T-helper 17 cell (primary cell): Measurements from ENCODE around the gene CPN2. TPM values are rescaled to one million over a fixed set of nuclear protein-coding genes. Genes with fewer than 3 reads are reported as not detected.

ENCODE experiments used
- ATAC-seq: fragments of 150-1000 bp; cut with Tn5 transposase; 2 replicates; pipeline ENCODE4 v1.10.0; 2021; ENCODE audit warnings: mild to moderate bottlenecking, moderate library complexity
- DNase-seq, 3 donors: peaks; one replicate each; pipeline versions ENCODE4 v3.0.0 to v3.0.0-alpha.2; 2020 to 2021
- H3K9me3 ChIP-seq: one replicate; pipeline ENCODE4 v1.7.0; 2013; ENCODE audit warnings: low read length, mild to moderate bottlenecking; ENCODE audit not compliant: control insufficient read depth, poor library complexity, severe bottlenecking
- H3K27ac Mint-ChIP-seq: one replicate; pipeline ENCODE4 v1.8.0; 2022; ENCODE audit warnings: mild to moderate bottlenecking, moderate library complexity, mixed read lengths
- H3K27me3 Mint-ChIP-seq: one replicate; pipeline ENCODE4 v1.8.0; 2022; ENCODE audit warnings: mixed read lengths
- H3K36me3 Mint-ChIP-seq: one replicate; pipeline ENCODE4 v1.8.0; 2022; ENCODE audit warnings: low read depth, mixed read lengths
- H3K4me1 Mint-ChIP-seq: one replicate; pipeline ENCODE4 v1.8.0; 2022; ENCODE audit warnings: mild to moderate bottlenecking, mixed read lengths
- H3K4me3 Mint-ChIP-seq: one replicate; pipeline ENCODE4 v1.8.0; 2022; ENCODE audit warnings: mild to moderate bottlenecking, moderate library complexity, mixed read lengths
- total RNA-seq, 4 donors: library from RNA in 2 of 4; stranded (reverse) in 2 of 4; gene quantifications; one replicate each; pipeline ENCODE4 v1.2.3 and lab custom pipeline; 2022 to 2026

The CPN2 gene
- total RNA-seq, 2 donors from 2014 or later, result not detected

- no peak for ATAC-seq
- Mint-ChIP-seq H3K4me3 (no peak overlapping the region), H3K4me1 (peaks cover 4% of the 10 kb centered on the region), H3K36me3 (no peaks in the 10 kb centered on the region), H3K27ac (no peak overlapping the region), H3K27me3 (peaks cover 10% of the 10 kb centered on the region)
- no peaks in the 10 kb centered on the region for H3K9me3 ChIP-seq
- DNase-seq, result no peak
Observed at GRCh38 chr3:194387276-194387675, 36.1 kb upstream of the CPN2 start.

- no peak overlapping the region for H3K27ac Mint-ChIP-seq
- H3K27me3 Mint-ChIP-seq, result peaks cover 10% of the 10 kb centered on the region
- H3K36me3 Mint-ChIP-seq, result no peaks in the 10 kb centered on the region
- H3K4me3 Mint-ChIP-seq, result no peak overlapping the region
- ATAC-seq (no peak), DNase-seq (no peak)
- no peaks in the 10 kb centered on the region for H3K9me3 ChIP-seq
- H3K4me1 Mint-ChIP-seq, result peaks cover 4% of the 10 kb centered on the region
Observed at GRCh38 chr3:194386648-194387047, 35.5 kb upstream of the CPN2 start.

GRCh38 chr3:194386066-194386465 lies 34.9 kb upstream of the CPN2 start:
- no peaks in the 10 kb centered on the region for H3K9me3 ChIP-seq
- Mint-ChIP-seq H3K4me3 (no peak overlapping the region), H3K4me1 (peaks cover 4% of the 10 kb centered on the region), H3K36me3 (no peaks in the 10 kb centered on the region), H3K27ac (no peak overlapping the region), H3K27me3 (peaks cover 10% of the 10 kb centered on the region)
- ATAC-seq, result no peak
- no peak for DNase-seq

- H3K4me3 Mint-ChIP-seq, result no peak overlapping the region
- ATAC-seq (no peak), DNase-seq (no peak)
- H3K4me1 Mint-ChIP-seq, result peaks cover 4% of the 10 kb centered on the region
- H3K27ac Mint-ChIP-seq, result no peak overlapping the region
- peaks cover 18% of the 10 kb centered on the region for H3K27me3 Mint-ChIP-seq
- no peaks in the 10 kb centered on the region for H3K9me3 ChIP-seq
- H3K36me3 Mint-ChIP-seq, result no peaks in the 10 kb centered on the region
Observed at GRCh38 chr3:194384569-194385001, 33.5 kb upstream of the CPN2 start.

GRCh38 chr3:194384156-194384555 lies 33.0 kb upstream of the CPN2 start:
- peaks cover 18% of the 10 kb centered on the region for H3K27me3 Mint-ChIP-seq
- no peak for DNase-seq
- H3K36me3 Mint-ChIP-seq, result no peaks in the 10 kb centered on the region
- H3K4me1 Mint-ChIP-seq, result peaks cover 4% of the 10 kb centered on the region
- H3K9me3 ChIP-seq, result no peaks in the 10 kb centered on the region
- no peak overlapping the region for H3K4me3 Mint-ChIP-seq
- H3K27ac Mint-ChIP-seq, result no peak overlapping the region
- no peak for ATAC-seq

- H3K4me3 Mint-ChIP-seq, result no peak overlapping the region
- ATAC-seq (no peak), DNase-seq (no peak)
- H3K4me1 Mint-ChIP-seq, result peaks cover 4% of the 10 kb centered on the region
- no peaks in the 10 kb centered on the region for H3K9me3 ChIP-seq
- no peak overlapping the region for H3K27ac Mint-ChIP-seq
- peaks cover 22% of the 10 kb centered on the region for H3K27me3 Mint-ChIP-seq
- H3K36me3 Mint-ChIP-seq, result peaks cover 2% of the 10 kb centered on the region
Observed at GRCh38 chr3:194383276-194383940, 32.3 kb upstream of the CPN2 start.

- H3K27ac Mint-ChIP-seq, result no peak overlapping the region
- no peaks in the 10 kb centered on the region for H3K9me3 ChIP-seq
- H3K4me3 Mint-ChIP-seq, result no peak overlapping the region
- peaks cover 25% of the 10 kb centered on the region for H3K27me3 Mint-ChIP-seq
- H3K36me3 Mint-ChIP-seq, result peaks cover 2% of the 10 kb centered on the region
- H3K4me1 Mint-ChIP-seq, result peaks cover 4% of the 10 kb centered on the region
- no peak for DNase-seq
- ATAC-seq, result no peak
Observed at GRCh38 chr3:194382892-194383223, 31.7 kb upstream of the CPN2 start.

- no peaks in the 10 kb centered on the region for H3K9me3 ChIP-seq
- DNase-seq, result no peak
- no peak for ATAC-seq
- H3K27me3 Mint-ChIP-seq, result peaks cover 25% of the 10 kb centered on the region
- no peak overlapping the region for H3K4me3 Mint-ChIP-seq
- H3K4me1 Mint-ChIP-seq, result peaks cover 4% of the 10 kb centered on the region
- peaks cover 2% of the 10 kb centered on the region for H3K36me3 Mint-ChIP-seq
- no peak overlapping the region for H3K27ac Mint-ChIP-seq
Observed at GRCh38 chr3:194382196-194382891, 31.2 kb upstream of the CPN2 start.

- Mint-ChIP-seq H3K27ac (no peak overlapping the region), H3K36me3 (peaks cover 2% of the 10 kb centered on the region)
- no peak for ATAC-seq
Observed at GRCh38 chr3:194381460-194381875, 30.3 kb upstream of the CPN2 start.

GRCh38 chr3:194380326-194380725 lies 29.2 kb upstream of the CPN2 start:
- Mint-ChIP-seq H3K4me3 (no peak overlapping the region), H3K27ac (no peak overlapping the region), H3K36me3 (peaks cover 2% of the 10 kb centered on the region), H3K4me1 (peaks cover 4% of the 10 kb centered on the region), H3K27me3 (peaks cover 44% of the 10 kb centered on the region)
- ATAC-seq (no peak), DNase-seq (no peak)
- H3K9me3 ChIP-seq, result no peaks in the 10 kb centered on the region

More at GRCh38 chr3:194381460-194381875, 30.3 kb upstream of the CPN2 start:
- no peak for DNase-seq
- peaks cover 4% of the 10 kb centered on the region for H3K4me1 Mint-ChIP-seq
- no peak overlapping the region for H3K4me3 Mint-ChIP-seq
- H3K27me3 Mint-ChIP-seq, result peaks cover 32% of the 10 kb centered on the region
- H3K9me3 ChIP-seq, result no peaks in the 10 kb centered on the region

GRCh38 chr3:194379651-194380050 lies 28.5 kb upstream of the CPN2 start:
- H3K9me3 ChIP-seq, result no peaks in the 10 kb centered on the region
- peaks cover 8% of the 10 kb centered on the region for H3K4me1 Mint-ChIP-seq
- no peak for DNase-seq
- no peak overlapping the region for H3K4me3 Mint-ChIP-seq
- no peak overlapping the region for H3K27ac Mint-ChIP-seq
- H3K36me3 Mint-ChIP-seq, result peaks cover 2% of the 10 kb centered on the region
- no peak for ATAC-seq
- peaks cover 51% of the 10 kb centered on the region for H3K27me3 Mint-ChIP-seq

- H3K4me3 Mint-ChIP-seq, result no peak overlapping the region
- ATAC-seq (no peak), DNase-seq (no peak)
- H3K4me1 Mint-ChIP-seq, result peaks cover 8% of the 10 kb centered on the region
- peaks cover 2% of the 10 kb centered on the region for H3K36me3 Mint-ChIP-seq
- H3K9me3 ChIP-seq, result no peaks in the 10 kb centered on the region
- H3K27ac Mint-ChIP-seq, result no peak overlapping the region
- H3K27me3 Mint-ChIP-seq, result peaks cover 51% of the 10 kb centered on the region
Observed at GRCh38 chr3:194379231-194379630, 28.1 kb upstream of the CPN2 start.

GRCh38 chr3:194377708-194378107 lies 26.6 kb upstream of the CPN2 start:
- H3K9me3 ChIP-seq, result no peaks in the 10 kb centered on the region
- H3K27ac Mint-ChIP-seq, result no peak overlapping the region
- peaks cover 46% of the 10 kb centered on the region for H3K27me3 Mint-ChIP-seq
- no peak for DNase-seq
- H3K4me3 Mint-ChIP-seq, result no peak overlapping the region
- peaks cover 2% of the 10 kb centered on the region for H3K36me3 Mint-ChIP-seq
- ATAC-seq, result no peak
- peaks cover 6% of the 10 kb centered on the region for H3K4me1 Mint-ChIP-seq

GRCh38 chr3:194376241-194376560 lies 25.1 kb upstream of the CPN2 start:
- no peak overlapping the region for H3K4me3 Mint-ChIP-seq

More at GRCh38 chr3:194376241-194376560, 25.1 kb upstream of the CPN2 start:
- peaks cover 58% of the 10 kb centered on the region for H3K27me3 Mint-ChIP-seq
- DNase-seq (no peak), ATAC-seq (no peak)
- H3K36me3 Mint-ChIP-seq, result peaks cover 5% of the 10 kb centered on the region
- H3K4me1 Mint-ChIP-seq, result peaks cover 4% of the 10 kb centered on the region
- H3K27ac Mint-ChIP-seq, result no peak overlapping the region
- no peaks in the 10 kb centered on the region for H3K9me3 ChIP-seq
